ENCODE measurements around the gene C1orf21.

C1orf21 gene

GRCh38 chr1:184626076-184627006, 239.5 kb downstream of the C1orf21 start:
- no peak for DNase-seq (ENCODE audit: low read depth in 3 of 3)

DNA sequence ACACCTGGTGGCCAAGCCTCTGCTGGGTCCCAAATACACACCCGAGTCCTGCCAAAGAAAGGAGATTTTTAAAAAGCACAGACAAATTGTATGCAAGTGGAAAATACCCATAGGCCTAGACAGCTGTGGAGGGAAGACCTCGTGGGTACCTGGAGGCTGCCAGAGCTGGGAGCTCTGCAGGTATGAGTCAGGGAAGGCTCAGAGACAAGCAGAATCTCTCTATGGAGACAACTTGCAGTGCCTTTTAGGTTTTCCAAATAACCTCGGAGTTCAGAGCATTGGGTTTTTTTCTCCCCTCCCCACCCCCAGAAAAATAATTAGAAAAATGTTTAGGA, 240.1 kb downstream of the C1orf21 start:
- DNase-seq (ENCODE audit: low read depth in 3 of 3), result no peak

DNA sequence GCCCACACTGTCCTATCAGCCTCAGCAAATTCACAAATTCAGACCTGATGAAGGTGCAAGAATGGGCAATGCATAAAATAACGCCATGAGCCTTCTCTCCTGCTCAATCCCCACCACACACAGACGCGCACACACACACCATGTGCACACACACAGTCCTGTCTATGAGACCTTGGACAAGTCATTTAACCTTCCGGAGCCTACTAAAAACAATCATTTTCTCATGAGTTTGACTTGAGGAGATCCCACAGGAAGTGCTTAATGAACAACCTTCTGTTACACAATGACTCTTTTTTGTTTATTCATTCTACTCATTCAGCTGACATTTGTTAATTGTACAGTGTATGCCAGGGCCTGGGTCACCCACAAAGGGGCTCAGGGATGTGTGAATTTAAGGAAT, 242.4 kb downstream of the C1orf21 start:
- no peak for DNase-seq (ENCODE audit: low read depth in 3 of 3)

GRCh38 chr1:184630679-184631060, 243.8 kb downstream of the C1orf21 start:
- DNase-seq (ENCODE audit: low read depth in 3 of 3), result no peak

DNA sequence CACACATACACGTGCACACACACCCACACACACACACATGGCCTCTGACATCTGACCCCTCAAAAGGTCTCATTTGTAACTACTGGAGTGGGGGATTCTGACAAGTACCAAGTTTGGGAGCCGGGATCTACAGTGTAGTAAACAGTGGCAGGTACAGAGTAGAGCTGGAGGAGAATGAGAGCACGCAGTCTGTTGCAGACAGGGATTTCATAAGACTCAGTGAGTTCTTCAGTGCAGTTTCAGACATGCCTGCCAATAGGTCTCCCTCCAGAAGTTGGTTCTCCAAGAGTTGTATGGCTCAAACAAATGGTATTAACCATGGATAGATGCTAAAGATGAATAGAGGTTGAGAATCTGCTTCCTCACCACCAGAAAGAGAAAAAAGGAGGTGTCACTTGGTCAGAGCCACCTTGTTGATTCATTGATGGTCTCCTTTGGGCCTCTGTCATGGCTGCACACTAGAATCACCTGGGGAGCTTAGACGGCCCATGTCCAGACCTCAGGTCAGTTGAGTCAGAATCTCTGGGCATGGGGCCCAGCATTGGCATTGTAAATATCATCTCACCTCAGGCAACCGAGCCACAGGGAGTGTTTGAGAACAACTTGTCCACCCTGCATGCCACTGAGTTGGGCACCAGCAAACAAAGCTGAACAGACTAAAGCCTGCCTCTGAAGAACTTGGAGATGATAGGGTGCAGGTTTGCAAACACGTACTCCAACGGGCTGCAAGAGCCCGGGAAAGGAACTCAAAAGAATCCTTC, 245.8 kb downstream of the C1orf21 start:
- no peak for DNase-seq (ENCODE audit: low read depth in 3 of 3)

GRCh38 chr1:184633785-184634184, 247.0 kb downstream of the C1orf21 start:
- no peak for DNase-seq (ENCODE audit: low read depth in 3 of 3)

- DNase-seq (ENCODE audit: low read depth in 3 of 3), result no peak
These were observed 247.5 kb downstream of the C1orf21 start for GRCh38 chr1:184634296-184634695.

GRCh38 chr1:184635347-184635979, 248.6 kb downstream of the C1orf21 start:
- DNase-seq (ENCODE audit: low read depth in 3 of 3), result no peak

DNA sequence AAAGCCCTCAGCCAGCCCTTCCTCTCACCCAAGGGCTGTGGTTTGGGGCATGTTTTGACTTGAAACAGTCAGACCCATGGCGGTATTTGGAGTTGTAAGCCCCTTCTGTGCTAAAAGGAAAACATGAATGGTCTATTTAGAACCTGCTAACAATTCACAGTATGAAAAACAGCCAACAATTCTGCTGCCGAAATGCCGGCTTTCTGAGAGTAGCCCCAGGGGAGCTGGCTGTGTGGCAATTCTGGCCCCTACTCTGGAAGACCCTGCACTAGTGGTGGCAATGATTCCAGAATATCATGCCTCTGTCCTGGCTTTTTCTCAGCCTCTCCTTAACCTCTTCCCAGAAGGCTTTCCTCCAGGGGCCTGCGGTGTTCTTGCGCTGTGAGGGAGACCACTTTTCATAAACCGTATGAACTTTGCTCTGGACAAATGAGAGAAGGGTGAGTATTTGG, 249.2 kb downstream of the C1orf21 start:
- DNase-seq (ENCODE audit: low read depth in 3 of 3), result no peak

DNA sequence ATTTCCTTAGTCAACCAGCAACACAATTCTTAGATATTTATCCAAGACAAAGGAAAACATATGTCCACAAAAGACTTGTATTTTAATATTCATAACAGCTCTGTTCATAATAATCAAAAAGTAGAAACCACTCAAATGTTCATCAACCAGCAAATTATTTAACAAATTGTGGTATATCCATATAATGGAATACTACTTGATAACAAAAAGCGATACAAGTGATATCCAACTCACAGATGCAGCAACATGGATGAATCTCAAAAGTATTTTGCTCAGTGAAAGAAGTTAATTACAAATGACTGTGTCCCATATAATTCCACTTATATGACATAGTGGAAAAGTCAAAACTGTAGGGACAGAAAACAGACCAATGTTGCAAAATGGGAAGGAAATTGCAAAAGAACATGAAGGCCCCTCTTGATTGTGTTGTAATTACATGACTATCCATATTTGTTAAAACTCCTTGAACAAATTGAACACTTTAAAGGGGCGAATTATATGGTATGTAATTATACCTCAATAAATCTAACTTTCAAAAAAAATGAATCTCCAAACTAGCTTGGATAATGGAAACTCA, 250.9 kb downstream of the C1orf21 start:
- no peak for DNase-seq (ENCODE audit: low read depth in 3 of 3)

GRCh38 chr1:184639205-184639604, 252.4 kb downstream of the C1orf21 start:
- DNase-seq (ENCODE audit: low read depth in 3 of 3), result no peak

DNA sequence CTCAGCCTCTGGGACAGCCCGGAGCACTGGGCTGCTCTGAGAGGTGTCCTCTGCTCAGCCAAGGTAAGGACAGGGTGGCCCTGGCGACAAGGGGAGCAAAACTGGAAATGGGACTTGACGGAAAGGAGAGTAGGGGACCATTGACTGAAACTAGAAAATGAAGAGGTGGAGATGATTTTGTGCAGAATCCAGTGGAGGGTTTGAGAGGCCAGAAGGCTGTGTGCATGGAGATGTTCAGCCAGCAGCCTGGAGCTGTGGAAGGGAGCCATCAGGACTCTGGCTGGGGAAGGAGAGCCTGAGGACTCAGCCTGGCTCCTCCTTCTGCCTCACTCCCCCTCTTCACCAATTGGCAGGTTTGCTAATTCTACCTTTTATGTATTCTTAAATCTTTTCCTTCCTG, 253.7 kb downstream of the C1orf21 start:
- no peak for DNase-seq (ENCODE audit: low read depth in 3 of 3)

- DNase-seq (ENCODE audit: low read depth in 3 of 3), result no peak
These were observed 255.1 kb downstream of the C1orf21 start for GRCh38 chr1:184641894-184642293.

GRCh38 chr1:184643661-184644060, 256.8 kb downstream of the C1orf21 start:
- DNase-seq (ENCODE audit: low read depth in 3 of 3), result no peak

DNA sequence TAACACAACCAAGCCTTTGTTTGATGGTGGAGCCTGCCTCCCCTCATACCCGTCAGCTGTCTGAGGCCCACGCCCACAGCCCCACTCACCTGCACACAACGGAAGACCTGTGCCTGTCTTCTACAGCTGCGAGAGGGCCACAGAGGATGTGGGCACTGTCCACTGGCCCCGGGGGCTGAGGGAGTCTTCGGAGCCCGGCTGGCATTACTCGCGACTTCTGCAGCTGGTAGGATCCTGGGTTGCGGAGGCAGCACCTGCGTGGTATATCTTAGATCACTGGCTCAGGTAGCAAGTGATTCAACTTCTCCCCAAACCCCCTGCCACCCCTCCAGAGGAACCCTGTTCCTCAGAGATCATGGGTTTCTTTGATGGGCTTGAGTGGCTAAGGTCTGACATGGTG, 257.9 kb downstream of the C1orf21 start:
- no peak for DNase-seq (ENCODE audit: low read depth in 3 of 3)

- DNase-seq (ENCODE audit: low read depth in 3 of 3), result no peak
These were observed 259.4 kb downstream of the C1orf21 start for GRCh38 chr1:184646178-184646701.

DNA sequence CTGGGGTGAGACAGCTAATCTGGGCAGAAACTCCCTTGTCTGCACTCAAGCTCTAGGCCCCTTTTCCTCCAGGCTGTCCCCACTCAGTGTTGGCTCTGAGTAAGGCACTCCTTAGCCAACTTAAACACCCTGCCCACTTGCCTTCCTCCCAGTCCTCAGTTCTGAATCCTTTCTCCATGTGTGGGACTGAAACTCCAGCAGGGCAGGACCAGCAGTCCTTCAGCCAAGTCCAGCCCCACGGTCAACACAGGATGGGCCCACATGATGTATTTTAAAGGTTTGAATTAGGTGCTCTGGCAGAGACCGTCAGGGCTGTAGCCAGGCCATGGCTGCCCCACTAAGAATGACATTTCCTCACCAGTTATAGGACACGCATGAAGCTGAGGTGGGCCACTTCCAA, 260.0 kb downstream of the C1orf21 start:
- no peak for DNase-seq (ENCODE audit: low read depth in 3 of 3)

- DNase-seq (ENCODE audit: low read depth in 3 of 3), result no peak
These were observed 260.6 kb downstream of the C1orf21 start for GRCh38 chr1:184647471-184647870.

- DNase-seq (ENCODE audit: low read depth in 3 of 3), result no peak
These were observed 261.5 kb downstream of the C1orf21 start for GRCh38 chr1:184648160-184648855.

DNA sequence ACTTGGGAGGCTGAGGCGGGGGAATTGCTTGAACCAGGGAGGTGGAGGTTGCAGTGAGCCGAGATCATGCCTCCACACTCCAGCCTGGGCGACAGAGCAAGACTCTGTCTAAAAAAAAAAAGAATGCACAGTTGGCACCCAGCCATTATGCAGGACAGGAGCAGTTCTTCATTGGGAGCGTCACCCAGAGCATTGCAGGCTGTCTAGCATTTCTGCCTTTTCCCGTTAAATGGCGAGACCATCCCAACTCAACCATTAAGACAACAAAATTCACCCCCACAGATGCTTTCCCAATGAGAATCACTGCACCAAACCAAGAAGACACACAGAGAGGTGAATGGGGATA, 262.0 kb downstream of the C1orf21 start:
- DNase-seq (ENCODE audit: low read depth in 3 of 3), result no peak

- DNase-seq (ENCODE audit: low read depth in 3 of 3), result no peak
These were observed 262.6 kb downstream of the C1orf21 start for GRCh38 chr1:184649451-184649888.

Data from stimulated activated CD4-positive, alpha-beta T cell treated with anti-CD3 and anti-CD28 coated beads, TNF-alpha, amount 100 ng/mL, for 48 hours (primary cell).